ENCODE data around the gene NCK2.

Gene NCK2

GRCh38 chr2:105789745-105790460 is 45.2 kb downstream of the NCK2 start:
- in situ Hi-C loops (cut with MboI; ENCODE audit: low sequenced_read_pairs): no loop called here

- in situ Hi-C loops (cut with MboI; ENCODE audit: low sequenced_read_pairs): no loop called here
These were observed 45.9 kb downstream of the NCK2 start for GRCh38 chr2:105790461-105791149.

GRCh38 chr2:105791229-105791628 is 46.5 kb downstream of the NCK2 start:
- in situ Hi-C loops (cut with MboI; ENCODE audit: low sequenced_read_pairs): no loop called here

GRCh38 chr2:105792561-105792960 is 47.8 kb downstream of the NCK2 start:
- in situ Hi-C loops (cut with MboI; ENCODE audit: low sequenced_read_pairs): no loop called here

GRCh38 chr2:105793196-105793975 is 48.7 kb downstream of the NCK2 start:
- in situ Hi-C loops (cut with MboI; ENCODE audit: low sequenced_read_pairs): no loop called here

- in situ Hi-C loops (cut with MboI; ENCODE audit: low sequenced_read_pairs): no loop called here
These were observed 50.3 kb downstream of the NCK2 start for GRCh38 chr2:105794926-105795574.

GRCh38 chr2:105795575-105795934 is 50.8 kb downstream of the NCK2 start:
- in situ Hi-C loops (cut with MboI; ENCODE audit: low sequenced_read_pairs): no loop called here

- in situ Hi-C loops (cut with MboI; ENCODE audit: low sequenced_read_pairs): no loop called here
These were observed 51.5 kb downstream of the NCK2 start for GRCh38 chr2:105796131-105796638.

GRCh38 chr2:105796791-105797190 is 52.1 kb downstream of the NCK2 start:
- in situ Hi-C loops (cut with MboI; ENCODE audit: low sequenced_read_pairs): no loop called here

- in situ Hi-C loops (cut with MboI; ENCODE audit: low sequenced_read_pairs): no loop called here
These were observed 52.6 kb downstream of the NCK2 start for GRCh38 chr2:105797298-105797819.

- in situ Hi-C loops (cut with MboI; ENCODE audit: low sequenced_read_pairs): no loop called here
These were observed 53.9 kb downstream of the NCK2 start for GRCh38 chr2:105798595-105798994.

- in situ Hi-C loops (cut with MboI; ENCODE audit: low sequenced_read_pairs): no loop called here
These were observed 55.5 kb downstream of the NCK2 start for GRCh38 chr2:105800036-105800713.

- in situ Hi-C loops (cut with MboI; ENCODE audit: low sequenced_read_pairs): no loop called here
These were observed 56.4 kb downstream of the NCK2 start for GRCh38 chr2:105800953-105801635.

GRCh38 chr2:105801961-105802360 is 57.2 kb downstream of the NCK2 start:
- in situ Hi-C loops (cut with MboI; ENCODE audit: low sequenced_read_pairs): no loop called here

GRCh38 chr2:105802587-105802986 is 57.9 kb downstream of the NCK2 start:
- in situ Hi-C loops (cut with MboI; ENCODE audit: low sequenced_read_pairs): no loop called here

- in situ Hi-C loops (cut with MboI; ENCODE audit: low sequenced_read_pairs): no loop called here
These were observed 58.6 kb downstream of the NCK2 start for GRCh38 chr2:105803337-105803736.

- in situ Hi-C loops (cut with MboI; ENCODE audit: low sequenced_read_pairs): no loop called here
These were observed 59.1 kb downstream of the NCK2 start for GRCh38 chr2:105803773-105804172.

- in situ Hi-C loops (cut with MboI; ENCODE audit: low sequenced_read_pairs): no loop called here
These were observed 59.6 kb downstream of the NCK2 start for GRCh38 chr2:105804266-105804665.

GRCh38 chr2:105806996-105807395 is 62.3 kb downstream of the NCK2 start:
- in situ Hi-C loops (cut with MboI; ENCODE audit: low sequenced_read_pairs): no loop called here

Measured in HL-60/S4 treated with phorbol 12-myristate 13-acetate at 8.2 ng/mL for 4 days and 3 days (cell line).